Daoy (cell line): Measurements from ENCODE around the gene NDUFAF8. TPM values are rescaled to one million over a fixed set of nuclear protein-coding genes. Genes with fewer than 3 reads are reported as not detected.
A peak's percentile ranks its signal among the peaks of the same experiment; 100 is the strongest.

Source experiments
- DNase-seq: peaks from one replicate; pipeline ENCODE4 v3.0.0-alpha.2; 2015; ENCODE audit warnings: low read depth
- total RNA-seq: library from RNA; depleted of rRNA; stranded (reverse); fragments of >200 nt; shearing (Covaris generic); gene quantifications from 2 replicates; pipeline ENCODE4 v1.2.3, GENCODE V29; 2014

Gene NDUFAF8
- total RNA-seq, 1 experiment from 2014 or later: 75.5 TPM

DNA sequence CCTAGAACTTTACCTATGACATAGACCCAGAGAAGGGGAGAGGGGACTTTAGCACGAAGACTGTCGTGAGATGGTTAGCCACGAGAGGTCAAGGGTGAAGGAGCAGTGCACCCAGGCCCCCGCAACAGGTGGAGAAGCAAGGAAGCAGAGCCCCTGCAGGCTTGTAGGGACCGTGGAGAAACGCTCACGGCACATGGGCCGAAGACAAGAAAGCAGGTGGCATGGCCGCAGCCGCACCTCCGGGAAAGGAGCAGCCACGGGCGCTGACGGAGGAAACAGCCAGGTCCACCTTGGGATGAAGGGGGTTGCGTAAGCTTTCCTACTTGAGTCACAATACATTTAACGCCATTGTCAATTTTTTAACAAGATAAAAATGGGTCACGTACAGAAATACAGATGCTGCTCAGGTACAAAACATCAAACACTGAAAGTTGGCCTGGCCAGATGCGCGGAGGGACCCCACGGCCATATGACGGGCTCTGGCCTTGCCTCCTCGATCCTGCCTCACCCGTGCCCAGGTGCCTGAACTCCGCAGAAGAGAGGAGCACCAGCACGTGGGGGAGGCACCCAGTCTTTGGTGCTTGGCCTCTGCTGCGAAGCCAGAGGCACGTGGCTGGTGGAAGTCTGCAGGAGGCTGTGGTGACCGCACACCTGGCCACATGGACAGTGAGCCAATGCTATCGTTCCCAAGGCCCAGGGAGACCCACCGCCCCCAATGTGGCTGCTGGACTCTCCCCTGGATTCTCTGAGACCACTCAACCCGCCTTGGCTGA lies 34.8 kb downstream of the NDUFAF8 start:
- DNase-seq: no peak

DNA sequence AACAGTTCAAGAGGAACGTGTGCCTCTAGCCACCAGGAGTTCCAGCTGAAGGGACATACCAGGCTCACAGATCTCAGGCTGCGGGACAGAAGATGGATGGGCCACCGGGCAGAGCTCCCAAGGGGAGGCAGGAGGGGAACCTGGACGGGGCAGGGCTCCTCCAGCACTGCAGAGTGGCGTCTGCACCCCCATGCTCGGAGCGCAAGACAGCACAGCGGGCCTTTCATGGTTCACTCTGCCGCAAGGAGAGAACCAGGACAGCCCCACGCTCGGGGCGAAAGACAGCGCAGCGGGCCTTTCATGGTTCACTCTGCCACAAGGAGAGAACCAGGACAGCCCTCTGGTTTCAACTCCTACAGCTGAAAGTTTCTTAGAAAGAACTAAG lies 35.3 kb downstream of the NDUFAF8 start:
- DNase-seq: no peak

GRCh38 chr17:81276781-81277180 lies 37.7 kb downstream of the NDUFAF8 start:
- no peak for DNase-seq

DNA sequence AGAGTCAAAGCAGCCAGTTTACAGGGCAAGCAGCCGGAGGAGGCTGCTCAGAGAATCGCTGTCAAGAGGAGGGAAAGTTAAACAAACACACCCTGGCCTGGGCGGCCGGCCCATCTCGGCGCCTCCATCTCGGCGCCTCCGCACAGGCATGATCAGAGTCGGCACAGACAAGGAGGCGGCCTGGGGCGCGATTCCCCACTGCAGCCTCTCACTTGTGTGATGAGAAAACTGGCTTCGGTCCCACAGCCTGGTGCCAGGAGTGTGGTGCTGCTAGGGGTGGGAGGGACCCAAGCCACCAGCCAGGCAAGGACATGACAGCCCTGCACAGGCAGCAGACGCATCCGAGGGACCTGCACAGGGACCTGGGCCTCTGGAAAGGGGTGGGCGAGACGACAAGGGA lies 38.3 kb downstream of the NDUFAF8 start:
- DNase-seq: no peak

- peak; percentile 55 for DNase-seq
Measured at GRCh38 chr17:81277946-81278693, 39.0 kb downstream of the NDUFAF8 start.

- no peak for DNase-seq
Measured at GRCh38 chr17:81278831-81279230, 39.7 kb downstream of the NDUFAF8 start.

DNA sequence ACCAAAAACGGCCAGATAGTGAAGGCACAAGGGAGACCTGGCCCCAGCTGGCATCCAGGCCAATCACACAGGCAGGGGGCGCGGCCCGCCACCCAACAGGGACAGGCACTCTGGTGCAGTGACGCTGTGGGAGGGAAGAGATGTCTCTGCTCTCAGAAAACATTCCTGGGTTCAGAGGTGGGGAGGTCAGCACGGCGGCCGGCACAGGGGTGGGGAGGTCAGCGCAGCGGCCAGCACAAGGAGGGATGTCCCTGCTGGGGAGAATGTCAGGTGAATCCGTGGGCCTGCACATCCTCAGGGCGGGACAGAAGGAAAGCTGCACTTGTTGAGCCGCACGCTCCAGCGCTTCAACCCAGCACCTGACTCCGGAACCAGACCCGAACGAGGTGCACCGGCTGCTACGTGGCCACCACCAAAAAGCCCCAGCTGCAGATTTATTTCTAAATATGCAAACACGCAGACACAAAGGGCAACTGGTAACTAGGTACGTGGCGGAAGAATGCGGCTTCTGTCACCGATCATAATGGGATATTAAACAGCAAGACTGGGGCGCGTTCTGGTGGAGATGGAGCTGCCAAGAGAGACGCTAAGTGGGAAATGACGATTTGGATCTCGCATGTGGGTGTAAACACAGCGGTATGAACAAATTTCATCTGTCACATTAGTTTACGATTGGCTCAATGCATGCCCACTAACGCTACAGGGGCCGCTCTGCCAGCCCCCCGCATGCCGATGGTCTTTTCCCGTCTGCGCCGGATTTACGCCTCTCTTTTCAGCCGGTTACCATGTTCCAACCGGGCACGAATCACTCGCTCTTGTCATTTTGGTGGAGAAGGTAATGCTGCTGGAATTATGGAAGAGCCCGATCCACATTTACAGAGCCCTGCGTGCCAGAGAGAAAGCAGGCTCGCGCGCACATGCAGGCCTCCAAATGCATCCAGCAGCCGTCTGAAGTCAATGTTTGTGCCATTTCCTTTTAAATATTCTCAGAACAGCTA lies 40.5 kb downstream of the NDUFAF8 start:
- no peak for DNase-seq

DNA sequence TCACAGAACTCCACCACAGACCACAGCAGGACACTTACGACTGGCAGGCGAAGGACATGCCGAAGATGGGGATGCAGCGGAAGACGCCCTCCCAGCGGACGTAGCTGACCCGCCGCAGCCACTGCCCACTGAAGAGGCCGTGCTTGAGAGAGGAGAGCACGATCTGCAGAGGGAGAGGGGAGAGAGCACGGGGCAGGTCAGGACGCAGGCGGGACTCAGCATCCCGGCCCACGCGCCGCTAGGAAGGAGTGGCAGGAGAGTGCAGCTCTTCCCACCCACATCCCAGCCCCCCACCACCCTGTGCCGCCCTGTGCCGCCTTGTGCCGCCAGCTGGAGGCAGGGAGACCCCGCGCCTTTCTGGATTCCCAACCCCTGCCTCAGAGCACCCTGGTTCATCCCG lies 41.5 kb downstream of the NDUFAF8 start:
- no peak for DNase-seq

- DNase-seq: no peak
Measured at GRCh38 chr17:81282141-81282540, 43.0 kb downstream of the NDUFAF8 start.

- DNase-seq: no peak
Measured at GRCh38 chr17:81282876-81283275, 43.8 kb downstream of the NDUFAF8 start.

GRCh38 chr17:81285179-81285878 lies 46.2 kb downstream of the NDUFAF8 start:
- peak; percentile 32 for DNase-seq

GRCh38 chr17:81285894-81286293 lies 46.8 kb downstream of the NDUFAF8 start:
- no peak for DNase-seq

- no peak for DNase-seq
Measured at GRCh38 chr17:81286491-81287145, 47.5 kb downstream of the NDUFAF8 start.

GRCh38 chr17:81287152-81287551 lies 48.0 kb downstream of the NDUFAF8 start:
- DNase-seq: no peak

GRCh38 chr17:81287741-81288430 lies 48.8 kb downstream of the NDUFAF8 start:
- no peak for DNase-seq

DNA sequence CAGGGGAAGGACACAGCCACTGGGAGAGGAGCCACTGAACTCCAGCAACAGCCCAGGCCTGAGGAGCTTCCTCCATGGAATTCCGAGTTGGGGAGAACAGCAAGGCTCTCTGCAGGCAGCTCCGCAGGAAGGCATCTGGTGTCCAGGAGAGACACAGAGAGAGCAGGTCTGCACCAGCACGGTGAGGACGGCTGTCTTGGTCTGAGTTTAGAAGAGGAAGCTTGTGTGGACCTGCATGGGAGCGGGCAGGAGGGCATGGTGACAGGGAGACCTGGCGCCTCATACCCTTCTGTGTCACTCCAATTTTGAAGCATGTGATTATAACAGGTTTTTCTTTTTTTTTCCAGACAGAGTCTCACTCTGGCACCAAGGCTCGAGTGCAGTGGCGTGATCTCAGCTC lies 49.6 kb downstream of the NDUFAF8 start:
- no peak for DNase-seq

DNA sequence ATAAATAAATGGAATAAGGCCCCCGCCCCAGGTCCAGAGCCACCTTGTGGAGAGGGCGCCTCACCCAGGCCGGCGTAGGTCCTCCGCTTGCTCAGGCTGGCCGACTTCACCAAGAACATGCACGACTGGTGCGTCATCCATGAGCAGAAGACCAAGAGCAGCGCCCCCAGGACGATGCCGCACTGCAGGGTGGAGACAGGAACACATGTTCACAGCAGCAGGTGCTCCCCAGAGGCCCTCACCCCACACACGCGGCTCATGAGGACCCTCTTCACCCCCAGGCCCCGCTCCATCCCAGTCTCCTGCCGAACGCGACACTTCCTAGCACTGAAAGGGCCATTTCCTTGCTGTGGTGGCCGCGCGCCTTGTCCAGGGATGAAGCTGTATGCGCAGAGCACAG lies 50.5 kb downstream of the NDUFAF8 start:
- DNase-seq: no peak

- DNase-seq: no peak
Measured at GRCh38 chr17:81290230-81290629, 51.1 kb downstream of the NDUFAF8 start.
